Type B pancreatic cell (in vitro differentiated cells): ENCODE data around the gene TRIM39. TPM values are rescaled to one million over a fixed set of nuclear protein-coding genes. Genes with fewer than 3 reads are reported as not detected.

Experiments used
- DNase-seq: peaks from one replicate; pipeline ENCODE4 v3.0.0; 2021; ENCODE audit warnings: mixed read lengths; ENCODE audit not compliant: unreplicated experiment; ENCODE audit errors: extremely low spot score
- H3K27ac Mint-ChIP-seq: 2 replicates; pipeline ENCODE4 v1.8.0; 2021; ENCODE audit warnings: mild to moderate bottlenecking, mixed read lengths
- H3K27me3 Mint-ChIP-seq: 2 replicates; pipeline ENCODE4 v1.8.0; 2021; ENCODE audit warnings: mixed read lengths
- H3K36me3 Mint-ChIP-seq: 2 replicates; pipeline ENCODE4 v1.8.0; 2021; ENCODE audit warnings: mixed read lengths
- H3K4me1 Mint-ChIP-seq: one replicate; pipeline ENCODE4 v1.8.0; 2021; ENCODE audit warnings: mixed read lengths; ENCODE audit not compliant: unreplicated experiment
- H3K4me3 Mint-ChIP-seq: 2 replicates; pipeline ENCODE4 v1.8.0; 2021; ENCODE audit warnings: mild to moderate bottlenecking, mixed read lengths
- H3K9me3 Mint-ChIP-seq: 2 replicates; pipeline ENCODE4 v1.8.0; 2021; ENCODE audit warnings: mixed read lengths
- CTCF ChIP-seq: fragments of 200-600 bp; sonication (generic); conservative IDR thresholded peaks from 2 replicates; pipeline ENCODE4 v1.5.0; 2021; ENCODE audit warnings: antibody characterized with exemption, mild to moderate bottlenecking
- total RNA-seq: library from RNA; stranded (reverse); gene quantifications from 2 replicates; pipeline ENCODE4 v1.2.1, GENCODE V29; 2021; ENCODE audit warnings: low replicate concordance

TRIM39 gene
- total RNA-seq, 1 donor from 2014 or later: 13.7 TPM

GRCh38 chr6:30329331-30329730 is 2.6 kb downstream of the TRIM39 start:
- H3K36me3 Mint-ChIP-seq: peaks cover 13% of the 10 kb centered on the region

GRCh38 chr6:30331981-30332380 is 5.3 kb downstream of the TRIM39 start:
- no peak overlapping the region for H3K4me3 Mint-ChIP-seq
- H3K9me3 Mint-ChIP-seq: no peaks in the 10 kb centered on the region
- no peak overlapping the region for H3K27ac Mint-ChIP-seq
- no peak for TF ChIP-seq CTCF
- peaks cover 7% of the 10 kb centered on the region for H3K4me1 Mint-ChIP-seq
- peaks cover 16% of the 10 kb centered on the region for H3K36me3 Mint-ChIP-seq
- DNase-seq: no peak
- H3K27me3 Mint-ChIP-seq: no peaks in the 10 kb centered on the region

More at GRCh38 chr6:30329331-30329730, 2.6 kb downstream of the TRIM39 start:
- no peak overlapping the region for H3K4me3 Mint-ChIP-seq
- no peak for DNase-seq
- H3K27me3 Mint-ChIP-seq: no peaks in the 10 kb centered on the region
- H3K9me3 Mint-ChIP-seq: no peaks in the 10 kb centered on the region
- peaks cover 19% of the 10 kb centered on the region for H3K4me1 Mint-ChIP-seq
- TF ChIP-seq CTCF: no peak
- H3K27ac Mint-ChIP-seq: peak overlapping the region; percentile 13

- TF ChIP-seq CTCF: no peak
- Mint-ChIP-seq H3K36me3 (peaks cover 11% of the 10 kb centered on the region), H3K4me3 (no peak overlapping the region), H3K27me3 (no peaks in the 10 kb centered on the region), H3K27ac (no peak overlapping the region), H3K4me1 (no peaks in the 10 kb centered on the region), H3K9me3 (no peaks in the 10 kb centered on the region)
- no peak for DNase-seq
Observed at GRCh38 chr6:30334075-30334783, 7.5 kb downstream of the TRIM39 start.

GRCh38 chr6:30340589-30341054 is 13.9 kb downstream of the TRIM39 start:
- TF ChIP-seq CTCF: no peak
- no peak overlapping the region for H3K4me3 Mint-ChIP-seq
- no peak overlapping the region for H3K27ac Mint-ChIP-seq
- no peak for DNase-seq
- H3K27me3 Mint-ChIP-seq: no peaks in the 10 kb centered on the region
- H3K36me3 Mint-ChIP-seq: peaks cover 6% of the 10 kb centered on the region
- H3K4me1 Mint-ChIP-seq: peaks cover under 1% of the 10 kb centered on the region
- H3K9me3 Mint-ChIP-seq: no peaks in the 10 kb centered on the region

- H3K4me1 Mint-ChIP-seq: peaks cover 7% of the 10 kb centered on the region
- DNase-seq: no peak
- no peaks in the 10 kb centered on the region for H3K27me3 Mint-ChIP-seq
- H3K9me3 Mint-ChIP-seq: no peaks in the 10 kb centered on the region
- no peak overlapping the region for H3K27ac Mint-ChIP-seq
- no peak for TF ChIP-seq CTCF
- H3K36me3 Mint-ChIP-seq: peaks cover 11% of the 10 kb centered on the region
- H3K4me3 Mint-ChIP-seq: no peak overlapping the region
Observed at GRCh38 chr6:30341218-30341617, 14.5 kb downstream of the TRIM39 start.
